Mammary epithelial cell (primary cell): Measurements from ENCODE around the gene CHST9.

Experiments
- EZH2 ChIP-seq: IDR thresholded peaks from 2 replicates; pipeline ENCODE4 v1.6.1; 2012; ENCODE audit warnings: low read length, inconsistent platforms, borderline replicate concordance
- TF ChIP-seq, protein P1 (sequence below), 2 donors: IDR thresholded peaks in 1 of 2; conservative IDR thresholded peaks in 1 of 2; 2 replicates each; pipeline ENCODE4 v1.5.1; 2011 to 2012; ENCODE audit warnings: inconsistent platforms in 2 of 2, low read length in 2 of 2, mild to moderate bottlenecking in 2 of 2, control low read depth in 1 of 2, low read depth in 1 of 2; ENCODE audit not compliant: insufficient read depth in 1 of 2; ENCODE audit errors: extremely low read depth in 1 of 2

DNA sequence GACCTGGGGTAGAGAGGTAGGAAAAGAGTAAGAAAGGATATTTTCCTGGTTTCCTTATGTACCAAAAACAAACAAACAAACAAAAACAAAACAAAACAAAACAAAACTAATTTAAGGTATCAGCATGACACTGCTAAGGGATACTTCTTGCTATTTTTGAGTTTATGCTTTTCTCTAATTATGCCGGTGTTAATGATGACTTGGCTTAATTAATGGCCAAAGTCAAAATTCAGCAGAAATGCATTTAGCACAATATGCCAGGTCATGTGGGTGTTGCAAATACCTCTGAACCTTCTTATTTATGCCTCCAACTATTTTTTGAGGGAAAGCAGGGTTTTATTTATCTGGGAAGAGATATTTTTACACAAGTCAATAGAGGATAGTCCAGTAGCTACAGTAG, 3.2 kb upstream of the CHST9 start:
- TF ChIP-seq, protein P1, sequence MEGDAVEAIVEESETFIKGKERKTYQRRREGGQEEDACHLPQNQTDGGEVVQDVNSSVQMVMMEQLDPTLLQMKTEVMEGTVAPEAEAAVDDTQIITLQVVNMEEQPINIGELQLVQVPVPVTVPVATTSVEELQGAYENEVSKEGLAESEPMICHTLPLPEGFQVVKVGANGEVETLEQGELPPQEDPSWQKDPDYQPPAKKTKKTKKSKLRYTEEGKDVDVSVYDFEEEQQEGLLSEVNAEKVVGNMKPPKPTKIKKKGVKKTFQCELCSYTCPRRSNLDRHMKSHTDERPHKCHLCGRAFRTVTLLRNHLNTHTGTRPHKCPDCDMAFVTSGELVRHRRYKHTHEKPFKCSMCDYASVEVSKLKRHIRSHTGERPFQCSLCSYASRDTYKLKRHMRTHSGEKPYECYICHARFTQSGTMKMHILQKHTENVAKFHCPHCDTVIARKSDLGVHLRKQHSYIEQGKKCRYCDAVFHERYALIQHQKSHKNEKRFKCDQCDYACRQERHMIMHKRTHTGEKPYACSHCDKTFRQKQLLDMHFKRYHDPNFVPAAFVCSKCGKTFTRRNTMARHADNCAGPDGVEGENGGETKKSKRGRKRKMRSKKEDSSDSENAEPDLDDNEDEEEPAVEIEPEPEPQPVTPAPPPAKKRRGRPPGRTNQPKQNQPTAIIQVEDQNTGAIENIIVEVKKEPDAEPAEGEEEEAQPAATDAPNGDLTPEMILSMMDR (conservative IDR thresholded peaks at IDR 0.05 in 1 of 2, IDR thresholded peaks at IDR 0.05 in 1 of 2; ENCODE audit: extremely low read depth in 1 of 2, insufficient read depth in 1 of 2, low read depth in 1 of 2, low read length in 2 of 2) = no peak
- no peak for TF ChIP-seq EZH2
